Mucosa of descending colon (tissue), 3 donors: ENCODE measurements around the gene ACBD4. TPM values are rescaled to one million over a fixed set of nuclear protein-coding genes. Genes with fewer than 3 reads are reported as not detected.

Experiments used
- ATAC-seq: fragments of 200-7000 bp; cut with Tn5 transposase; one replicate; pipeline ENCODE4 v1.9.1; 2020; ENCODE audit warnings: mild to moderate bottlenecking, moderate library complexity
- DNase-seq, 3 donors: peaks; one replicate each; pipeline ENCODE4 v3.0.0-alpha.2; 2020
- H3K36me3 ChIP-seq: fragments of 200-600 bp; one replicate; pipeline ENCODE4 v1.8.0; 2021; ENCODE audit warnings: low read depth, mild to moderate bottlenecking
- H3K4me1 ChIP-seq: fragments of 200-600 bp; one replicate; pipeline ENCODE4 v1.8.0; 2021; ENCODE audit warnings: low read depth, mild to moderate bottlenecking
- H3K4me3 ChIP-seq: fragments of 200-600 bp; one replicate; pipeline ENCODE4 v1.8.0; 2021; ENCODE audit warnings: mild to moderate bottlenecking
- H3K9me3 ChIP-seq: fragments of 200-600 bp; one replicate; pipeline ENCODE4 v1.8.0; 2021; ENCODE audit warnings: mild to moderate bottlenecking
- intact Hi-C, 2 donors: fragments of 100-400 bp; cut with DNase I in 1 of 2; cut with micrococcal nuclease in 1 of 2; formaldehyde crosslinking; loops; one replicate each; pipeline versions ENCODE4 v1.11.0 to v1.11.1; 2022; cut with DNase I, micrococcal nuclease
- total RNA-seq, 3 donors: library from RNA; stranded (reverse); fragmentation: NEBNext Ultra II Directional in 2 of 3; extraction: Animal tissue kit (Norgen Biotek cat#: 25700) in 2 of 3; gene quantifications; one replicate each; pipeline versions ENCODE4 v1.2.1 to v1.2.4, GENCODE V29; 2021 to 2023
- TF ChIP-seq, protein P1 (sequence below): fragments of 200-600 bp; IDR thresholded peaks from one replicate; pipeline ENCODE4 v1.8.0; 2022; ENCODE audit warnings: antibody characterized with exemption, mild to moderate bottlenecking
- donor health status: DM: no; HTN: no; CAD: no; lungs with moderate emphysema.
- donor health status: DM: no; HTN: no; CAD: no.
- donor health status: DM: no; HTN: yes; CAD: no.

Gene ACBD4
- total RNA-seq, 3 donors from 2014 or later, result 18.1 to 28.7 (median 26.3) TPM

- no peak overlapping the region for H3K4me3 ChIP-seq
- peaks cover 27% of the 10 kb centered on the region for H3K4me1 ChIP-seq
- no peaks in the 10 kb centered on the region for H3K36me3 ChIP-seq
- TF ChIP-seq, protein P1, sequence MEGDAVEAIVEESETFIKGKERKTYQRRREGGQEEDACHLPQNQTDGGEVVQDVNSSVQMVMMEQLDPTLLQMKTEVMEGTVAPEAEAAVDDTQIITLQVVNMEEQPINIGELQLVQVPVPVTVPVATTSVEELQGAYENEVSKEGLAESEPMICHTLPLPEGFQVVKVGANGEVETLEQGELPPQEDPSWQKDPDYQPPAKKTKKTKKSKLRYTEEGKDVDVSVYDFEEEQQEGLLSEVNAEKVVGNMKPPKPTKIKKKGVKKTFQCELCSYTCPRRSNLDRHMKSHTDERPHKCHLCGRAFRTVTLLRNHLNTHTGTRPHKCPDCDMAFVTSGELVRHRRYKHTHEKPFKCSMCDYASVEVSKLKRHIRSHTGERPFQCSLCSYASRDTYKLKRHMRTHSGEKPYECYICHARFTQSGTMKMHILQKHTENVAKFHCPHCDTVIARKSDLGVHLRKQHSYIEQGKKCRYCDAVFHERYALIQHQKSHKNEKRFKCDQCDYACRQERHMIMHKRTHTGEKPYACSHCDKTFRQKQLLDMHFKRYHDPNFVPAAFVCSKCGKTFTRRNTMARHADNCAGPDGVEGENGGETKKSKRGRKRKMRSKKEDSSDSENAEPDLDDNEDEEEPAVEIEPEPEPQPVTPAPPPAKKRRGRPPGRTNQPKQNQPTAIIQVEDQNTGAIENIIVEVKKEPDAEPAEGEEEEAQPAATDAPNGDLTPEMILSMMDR, result no peak
- no peaks in the 10 kb centered on the region for H3K9me3 ChIP-seq
- DNase-seq, result no peak
- intact Hi-C loops, result no loop called here
- ATAC-seq, result no peak
These were observed 33.7 kb downstream of the ACBD4 start for GRCh38 chr17:45168991-45169752.

DNA sequence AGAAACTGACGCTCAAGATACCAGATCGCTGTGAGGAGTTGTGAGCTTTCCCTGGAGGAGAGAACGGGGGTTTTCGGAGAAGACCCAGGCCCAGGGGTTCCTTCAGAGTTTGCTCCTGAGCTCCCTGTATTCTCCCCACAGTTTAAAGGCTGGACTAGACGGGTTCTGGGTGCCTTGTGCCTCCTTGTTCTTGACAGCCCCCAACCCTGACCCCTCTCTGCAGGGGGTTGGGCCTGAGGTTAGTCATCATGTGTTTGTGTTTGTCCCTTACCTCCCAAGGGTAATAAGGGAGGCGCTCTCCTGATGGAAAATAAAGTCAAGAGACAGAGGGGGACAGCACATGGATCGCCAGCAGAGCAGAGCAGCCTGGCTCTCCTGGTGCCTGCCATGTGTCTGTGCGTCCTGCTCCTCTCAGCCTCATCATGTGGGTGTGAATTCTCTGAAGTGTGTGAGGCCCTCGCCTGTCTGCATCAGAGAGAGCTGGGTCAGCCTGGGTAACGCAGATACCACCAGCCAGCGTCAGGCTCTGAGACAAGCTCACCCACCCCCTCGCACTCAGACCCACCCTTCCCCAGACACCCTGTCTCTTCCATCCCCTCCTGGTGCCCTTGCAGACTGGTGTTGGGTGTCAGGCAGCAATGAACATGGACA lies 34.9 kb downstream of the ACBD4 start:
- Histone ChIP-seq H3K4me1 (peaks cover 27% of the 10 kb centered on the region), H3K4me3 (no peak overlapping the region), H3K36me3 (no peaks in the 10 kb centered on the region), H3K9me3 (no peaks in the 10 kb centered on the region)
- no peak for DNase-seq
- TF ChIP-seq, protein P1, result no peak
- intact Hi-C loops, result no loop called here
- no peak for ATAC-seq

DNA sequence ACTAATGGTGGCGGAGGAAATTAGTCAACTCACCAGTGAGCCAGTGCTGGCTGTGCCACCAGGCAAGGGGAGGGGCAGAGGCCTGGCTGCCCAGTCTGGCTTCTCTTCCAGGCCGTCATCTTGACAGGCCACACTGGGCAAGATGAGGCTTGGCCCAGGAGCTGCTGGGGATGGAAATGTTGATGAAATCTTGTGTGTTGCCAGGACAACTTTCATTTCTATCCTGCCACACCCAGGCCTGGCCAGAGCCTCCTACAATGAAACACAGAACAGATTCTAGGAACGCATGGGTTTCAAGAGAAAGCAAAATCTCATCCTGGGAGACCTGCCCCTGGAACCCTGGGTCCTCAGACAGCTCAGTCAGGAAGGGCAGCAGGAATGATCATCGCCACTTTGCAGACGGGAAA lies 35.4 kb downstream of the ACBD4 start:
- H3K36me3 ChIP-seq, result no peaks in the 10 kb centered on the region
- H3K9me3 ChIP-seq, result no peaks in the 10 kb centered on the region
- ATAC-seq (peak; percentile 60), DNase-seq (peak; percentile 49 to 72 (median 50))
- intact Hi-C loops, result no loop called here
- no peak overlapping the region for H3K4me3 ChIP-seq
- TF ChIP-seq, protein P1, result no peak
- H3K4me1 ChIP-seq, result peaks cover 29% of the 10 kb centered on the region

DNA sequence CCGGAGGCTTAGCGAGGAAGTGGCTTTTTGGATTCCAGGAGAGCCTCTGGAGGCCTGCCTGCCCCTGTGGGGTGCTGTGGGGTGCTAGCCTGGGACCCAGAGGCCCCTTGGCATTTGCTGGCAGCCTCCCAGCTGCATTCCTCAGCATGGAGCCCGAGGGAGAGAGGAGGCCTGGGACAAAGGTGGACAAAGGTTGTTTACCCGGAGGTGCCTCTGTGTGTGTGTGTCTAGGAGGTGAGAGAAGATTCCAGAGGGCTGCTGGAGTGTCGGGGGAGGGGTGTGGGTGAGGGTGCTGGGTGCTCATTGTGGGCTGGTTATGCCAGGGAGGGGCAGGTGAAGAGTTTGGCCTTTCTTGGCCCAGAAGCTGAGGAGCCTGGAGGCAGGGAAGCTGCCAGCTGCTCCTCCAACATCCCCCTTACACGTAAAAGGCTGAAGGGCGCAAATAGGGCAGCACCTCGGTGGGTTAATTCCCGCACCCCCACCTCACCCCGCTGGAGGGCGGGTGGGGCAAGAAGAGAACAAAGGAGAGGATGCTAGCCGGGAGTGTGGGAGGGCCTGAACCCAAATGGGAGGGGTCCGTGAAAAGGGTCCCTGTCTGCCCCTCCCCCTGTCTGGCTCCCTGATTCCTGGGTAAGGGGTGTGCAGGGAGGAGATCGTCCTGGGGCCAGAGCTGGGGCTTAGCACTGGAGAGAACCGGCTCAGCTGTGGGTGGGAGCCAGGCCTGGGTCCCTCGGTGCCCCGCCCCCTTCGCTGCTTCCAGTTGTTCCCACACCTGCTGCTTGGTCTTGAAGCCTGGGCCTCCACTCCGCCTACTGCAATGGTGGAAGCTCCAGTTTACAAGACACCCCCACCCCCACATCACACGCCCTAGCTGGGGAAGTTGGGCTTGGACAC lies 36.1 kb downstream of the ACBD4 start:
- DNase-seq (peak; percentile 60 to 64 (median 62)), ATAC-seq (peak; percentile 59)
- H3K4me1 ChIP-seq, result peaks cover 35% of the 10 kb centered on the region
- H3K9me3 ChIP-seq, result no peaks in the 10 kb centered on the region
- intact Hi-C loops, result no loop called here
- no peak overlapping the region for H3K4me3 ChIP-seq
- TF ChIP-seq, protein P1, result no peak
- no peaks in the 10 kb centered on the region for H3K36me3 ChIP-seq

DNA sequence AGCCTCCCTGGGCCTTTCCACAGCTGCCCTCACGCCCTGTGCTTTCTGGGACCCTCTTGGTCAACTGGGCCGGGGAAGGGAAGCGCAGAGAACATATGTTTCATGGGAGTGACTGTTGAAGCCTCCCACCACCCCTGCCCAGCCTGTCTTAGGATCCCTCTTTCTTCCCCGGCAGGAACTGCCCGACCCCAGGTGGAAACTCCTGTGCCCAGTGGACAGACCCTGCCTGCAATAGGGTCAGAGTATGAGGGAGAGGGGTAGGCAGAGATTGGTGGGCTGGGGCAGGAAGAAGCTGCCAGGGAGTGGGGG lies 36.7 kb downstream of the ACBD4 start:
- Histone ChIP-seq H3K36me3 (no peaks in the 10 kb centered on the region), H3K4me1 (peaks cover 36% of the 10 kb centered on the region), H3K4me3 (no peak overlapping the region), H3K9me3 (no peaks in the 10 kb centered on the region)
- ATAC-seq (no peak), DNase-seq (no peak)
- intact Hi-C loops, result no loop called here
- TF ChIP-seq, protein P1, result no peak
